K562 (cell line): ENCODE measurements around the gene DDAH2. TPM values are rescaled to one million over a fixed set of nuclear protein-coding genes. Genes with fewer than 3 reads are reported as not detected.

Experiments
- BMI1 ChIP-seq: fragments of 150-350 bp; IDR thresholded peaks from 2 replicates; pipeline ENCODE4 v1.6.1; 2014; ENCODE audit warnings: low read length
- CBFA2T3 ChIP-seq: fragments of 450-650 bp; IDR thresholded peaks from 2 replicates; pipeline ENCODE4 v1.6.1; 2017
- CREM ChIP-seq: IDR thresholded peaks from 2 replicates; pipeline ENCODE4 v1.6.1; 2014; ENCODE audit warnings: antibody characterized with exemption, low read depth
- EZH2 ChIP-seq: IDR thresholded peaks from 2 replicates; pipeline ENCODE4 v1.6.1; 2012; ENCODE audit warnings: low read depth, mild to moderate bottlenecking, inconsistent platforms, low read length, borderline replicate concordance
- FOSL1 ChIP-seq: fragments of 200-800 bp; sonication (Bioruptor generic); conservative IDR thresholded peaks from 2 replicates; pipeline ENCODE4 v1.6.1; 2016; ENCODE audit warnings: missing genetic modification characterization, missing compliant biosample characterization
- FOXM1 ChIP-seq, 2 experiments: fragments of 450-650 bp in 1 of 2; sonication (generic) in 1 of 2; formaldehyde crosslinking in 1 of 2; IDR thresholded peaks; 2 replicates each; pipeline versions ENCODE4 v1.6.1 to v1.9.0; 2017 to 2022; ENCODE audit warnings: low read depth in 2 of 2, mild to moderate bottlenecking in 2 of 2, missing genetic modification reagents in 1 of 2, moderate library complexity in 1 of 2
- GTF2F1 ChIP-seq: IDR thresholded peaks from 2 replicates; pipeline ENCODE4 v1.6.1; 2011; ENCODE audit warnings: low read depth, low read length, improper control_type of control experiment
- HLTF ChIP-seq: fragments of 450-650 bp; IDR thresholded peaks from 2 replicates; pipeline ENCODE4 v1.6.1; 2016
- HNRNPUL1 ChIP-seq: fragments of 200-400 bp; formaldehyde crosslinking; IDR thresholded peaks from 2 replicates; pipeline ENCODE4 v1.6.1; 2017; ENCODE audit warnings: low read length
- HOXB6 ChIP-seq: fragments of 250-450 bp; sonication (Bioruptor Pico); IDR thresholded peaks from 2 replicates; pipeline ENCODE4 v1.5.1; 2022; ENCODE audit warnings: mild to moderate bottlenecking, borderline replicate concordance
- MYC ChIP-seq, 2 experiments: fragments of 250-450 bp in 1 of 2; sonication (Bioruptor Pico) in 1 of 2; IDR thresholded peaks; 2 replicates each; pipeline versions ENCODE4 v1.5.1 to v1.6.1; 2012 to 2021; ENCODE audit warnings: low read depth in 2 of 2, borderline replicate concordance in 1 of 2, improper control_type of control experiment in 1 of 2, low read length in 1 of 2, mild to moderate bottlenecking in 1 of 2, moderate library complexity in 1 of 2
- PHB2 ChIP-seq: fragments of 450-650 bp; IDR thresholded peaks from 2 replicates; pipeline ENCODE4 v1.6.1; 2017; ENCODE audit warnings: low read depth
- POLR2B ChIP-seq: fragments of 450-650 bp; IDR thresholded peaks from 2 replicates; pipeline ENCODE4 v1.6.1; 2018; ENCODE audit warnings: low read depth; ENCODE audit not compliant: partially characterized antibody
- RAD21 ChIP-seq, 2 experiments: fragments of 250-450 bp in 1 of 2; fragments of 450-650 bp in 1 of 2; sonication (Bioruptor Pico) in 1 of 2; formaldehyde crosslinking in 1 of 2; IDR thresholded peaks in 1 of 2; conservative IDR thresholded peaks in 1 of 2; 2 replicates each; pipeline versions ENCODE4 v1.4.0 to v1.8.0; 2020 to 2022; ENCODE audit warnings: mild to moderate bottlenecking in 2 of 2, moderate library complexity in 1 of 2
- RBM25 ChIP-seq: fragments of 200-400 bp; formaldehyde crosslinking; IDR thresholded peaks from 2 replicates; pipeline ENCODE4 v1.6.1; 2018; ENCODE audit warnings: low read length, low read depth, moderate library complexity; ENCODE audit not compliant: severe bottlenecking
- SMARCA4 ChIP-seq: fragments of 450-650 bp; IDR thresholded peaks from 2 replicates; pipeline ENCODE4 v1.6.1; 2016
- SMARCB1 ChIP-seq: IDR thresholded peaks from 2 replicates; pipeline ENCODE4 v1.6.1; 2011; ENCODE audit warnings: improper control_type of control experiment, low read depth; ENCODE audit not compliant: insufficient read length
- SNIP1 ChIP-seq: fragments of 450-650 bp; IDR thresholded peaks from 2 replicates; pipeline ENCODE4 v1.7.1; 2017; ENCODE audit warnings: low read depth, mild to moderate bottlenecking
- STAG1 ChIP-seq: sonication (generic); formaldehyde crosslinking; IDR thresholded peaks from 2 replicates; pipeline ENCODE4 v1.5.0; 2020; ENCODE audit warnings: missing genetic modification reagents, borderline replicate concordance
- ZBTB12 ChIP-seq: fragments of 250-450 bp; sonication (Bioruptor Pico); IDR thresholded peaks from 2 replicates; pipeline ENCODE4 v1.4.0; 2020
- ZNF12 ChIP-seq: sonication (generic); formaldehyde crosslinking; IDR thresholded peaks from 2 replicates; pipeline ENCODE4 v1.4.0; 2020; ENCODE audit warnings: mild to moderate bottlenecking, missing genetic modification reagents
- ZNF175 ChIP-seq: fragments of 200-800 bp; sonication (Bioruptor generic); IDR thresholded peaks from 2 replicates; pipeline ENCODE4 v1.6.1; 2016; ENCODE audit warnings: low read depth, mild to moderate bottlenecking, missing genetic modification characterization, missing compliant biosample characterization
- ZNF408 ChIP-seq: fragments of 250-450 bp; sonication (Bioruptor Pico); IDR thresholded peaks from 2 replicates; pipeline ENCODE4 v1.4.0; 2020; ENCODE audit warnings: low read depth, mild to moderate bottlenecking, moderate library complexity
- ZNF551 ChIP-seq: fragments of 250-450 bp; sonication (Bioruptor Pico); IDR thresholded peaks from 2 replicates; pipeline ENCODE4 v1.5.0; 2021; ENCODE audit warnings: mild to moderate bottlenecking, moderate library complexity
- ZNF695 ChIP-seq: fragments of 450-650 bp; formaldehyde crosslinking; IDR thresholded peaks from 2 replicates; pipeline ENCODE4 v1.4.0; 2020; ENCODE audit warnings: mild to moderate bottlenecking, moderate library complexity
- ZNF75A ChIP-seq: fragments of 450-650 bp; formaldehyde crosslinking; IDR thresholded peaks from 2 replicates; pipeline ENCODE4 v1.4.0; 2020; ENCODE audit warnings: mild to moderate bottlenecking
- ZSCAN29 ChIP-seq: fragments of 450-650 bp; IDR thresholded peaks from 2 replicates; pipeline ENCODE4 v1.6.1; 2017
- polyA plus RNA-seq, 8 experiments: library from polyadenylated mRNA; depleted of rRNA in 4 of 8; stranded (reverse) in 5 of 8; unstranded in 3 of 8; fragments of >200 nt; fragmentation: Nextera tagmentation in 2 of 8; fragmentation: Illumina TruSeq in 1 of 8; extraction: Ambion mirVana in 2 of 8; extraction: Trizol in 1 of 8; gene quantifications; 2 replicates each; pipeline versions ENCODE4 v1.2.1 to v1.2.3, GENCODE V29; 2011 to 2014; ENCODE audit warnings: inconsistent platforms in 1 of 8, missing spikeins in 1 of 8
- total RNA-seq, 7 experiments: library from RNA; depleted of rRNA in 6 of 7; stranded (reverse); fragments of >200 nt in 6 of 7; fragmentation: Illumina TruSeq in 2 of 7; extraction: Trizol in 2 of 7; gene quantifications; 2 replicates each; pipeline versions ENCODE4 v1.2.1 to v1.2.3, GENCODE V29; 2011 to 2021; ENCODE audit warnings: low replicate concordance in 1 of 7

The DDAH2 gene
- total and polyA plus RNA-seq, 9 of the 15 experiments (the other 6 are each of a cell fraction or from before 2014, with no cell fraction given), result 1.8 to 45.4 (median 21.4) TPM

GRCh38 chr6:31702819-31703716, 26.0 kb downstream of the DDAH2 start, which contains the start of gene ABHD16A (continued):
- no peak for TF ChIP-seq STAG1 (CRISPR knock-in tag)
- peak; percentile 21; the same call in 1 of the 2 replicates for TF ChIP-seq SMARCA4
- no peak for TF ChIP-seq HOXB6
- no peak; the same call in 1 of the 2 replicates for TF ChIP-seq CBFA2T3
- peak; percentile 97 for TF ChIP-seq CREM
- peak in 1 of 2 experiments; percentile 21; a peak in 1 of 4 replicates for TF ChIP-seq RAD21 (CRISPR knock-in tag; conservative IDR thresholded peaks at IDR 0.05 in 1 of 2, IDR thresholded peaks at IDR 0.05 in 1 of 2)
- TF ChIP-seq SNIP1, result peak; percentile 27; the same call in 1 of the 2 replicates
- no peak for TF ChIP-seq RBM25
- peak; percentile 83 for TF ChIP-seq MYC (IDR thresholded peaks at IDR 0.05; ENCODE audit: low read depth, low read length)
- peak; percentile 83; the same call in 1 of the 2 replicates for TF ChIP-seq MYC (CRISPR knock-in tag; IDR thresholded peaks at IDR 0.05; ENCODE audit: borderline replicate concordance, low read depth)
- peak; percentile 62; the same call in 1 of the 2 replicates for TF ChIP-seq FOSL1 (tag)
- no peak for TF ChIP-seq EZH2
- peak; percentile 75; the same call in 1 of the 2 replicates for TF ChIP-seq HLTF
- peak; percentile 78 for TF ChIP-seq ZNF175 (CRISPR knock-in tag)
- TF ChIP-seq ZSCAN29, result peak; percentile 44; the same call in 1 of the 2 replicates
- TF ChIP-seq PHB2, result no peak; the same call in 1 of the 2 replicates
- TF ChIP-seq ZNF408 (CRISPR knock-in tag), result no peak
- no peak for TF ChIP-seq BMI1
- no peak for TF ChIP-seq HNRNPUL1
- peak; percentile 80 for TF ChIP-seq SMARCB1
- no peak; the same call in 1 of the 2 replicates for TF ChIP-seq GTF2F1
- no peak for TF ChIP-seq ZNF551
- peak; percentile 57 for TF ChIP-seq FOXM1 (IDR thresholded peaks at IDR 0.05; ENCODE audit: low read depth)
- TF ChIP-seq FOXM1 (CRISPR knock-in tag; IDR thresholded peaks at IDR 0.05; ENCODE audit: low read depth), result 0 out of 2 replicates have a peak, but pooled peaks have one; percentile 53
- no peak for TF ChIP-seq ZNF695 (CRISPR knock-in tag)
- peak; percentile 97 for TF ChIP-seq POLR2B
- TF ChIP-seq ZNF75A (CRISPR knock-in tag), result peak; percentile 72
- TF ChIP-seq ZNF12, result no peak
- TF ChIP-seq ZBTB12 (CRISPR knock-in tag), result peak; percentile 88
